Lower leg skin (tissue), 4 donors: ENCODE data around the gene LYVE1. TPM values are rescaled to one million over a fixed set of nuclear protein-coding genes. Genes with fewer than 3 reads are reported as not detected.

Source experiments
- microRNA counts, 2 donors: library from miRNA; unstranded; fragments of <30 nt; microRNA quantifications; one replicate each; lab custom pipeline; 2016
- total RNA-seq, 4 donors: library from RNA; depleted of rRNA; stranded (reverse); fragments of >200 nt; gene quantifications; one replicate each; pipeline ENCODE4 v1.1.0, GENCODE V29; 2016

Gene LYVE1
- total RNA-seq, 4 donors from 2014 or later, result 14.3 to 29.0 (median 20.6) TPM

MicroRNAs within 50 kb of the gene (microRNA counts, 767-probe panel; counts per million panel counts)
- microRNA hsa-miR-4485 (lab: Ali Mortazavi, UCI), result 0 to 358 counts per million in 2 donors

Other genes starting within 250 kb of the LYVE1 start
- gene AMPD3, start 113.4 kb downstream of the LYVE1 start, total RNA-seq, result 10 to 100 TPM; 30.2 to 43.3 (median 32.6) TPM
- 10 to 100 TPM; 70.6 to 74.9 (median 74.2) TPM for gene RNF141, start 27.5 kb downstream of the LYVE1 start, total RNA-seq
- 10 to 100 TPM in 1 of 4 donors, 1 to 10 TPM in 3; 2.0 to 10.9 (median 4.0) TPM for gene IRAG1, start 125.1 kb upstream of the LYVE1 start, total RNA-seq
- gene CTR9, start 182.6 kb upstream of the LYVE1 start, total RNA-seq, result 10 to 100 TPM; 27.8 to 31.8 (median 29.3) TPM
- gene EIF4G2, start 240.3 kb upstream of the LYVE1 start, total RNA-seq, result 100 to 1,000 TPM; 380 to 450 (median 415) TPM